ENCODE measurements around the gene RPL10.
"Not testable (repeated sequence)": the region's sequence is repeated elsewhere in the genome, so short reads cannot be mapped to it uniquely, and the experiment has no call there.

Gene RPL10

DNA sequence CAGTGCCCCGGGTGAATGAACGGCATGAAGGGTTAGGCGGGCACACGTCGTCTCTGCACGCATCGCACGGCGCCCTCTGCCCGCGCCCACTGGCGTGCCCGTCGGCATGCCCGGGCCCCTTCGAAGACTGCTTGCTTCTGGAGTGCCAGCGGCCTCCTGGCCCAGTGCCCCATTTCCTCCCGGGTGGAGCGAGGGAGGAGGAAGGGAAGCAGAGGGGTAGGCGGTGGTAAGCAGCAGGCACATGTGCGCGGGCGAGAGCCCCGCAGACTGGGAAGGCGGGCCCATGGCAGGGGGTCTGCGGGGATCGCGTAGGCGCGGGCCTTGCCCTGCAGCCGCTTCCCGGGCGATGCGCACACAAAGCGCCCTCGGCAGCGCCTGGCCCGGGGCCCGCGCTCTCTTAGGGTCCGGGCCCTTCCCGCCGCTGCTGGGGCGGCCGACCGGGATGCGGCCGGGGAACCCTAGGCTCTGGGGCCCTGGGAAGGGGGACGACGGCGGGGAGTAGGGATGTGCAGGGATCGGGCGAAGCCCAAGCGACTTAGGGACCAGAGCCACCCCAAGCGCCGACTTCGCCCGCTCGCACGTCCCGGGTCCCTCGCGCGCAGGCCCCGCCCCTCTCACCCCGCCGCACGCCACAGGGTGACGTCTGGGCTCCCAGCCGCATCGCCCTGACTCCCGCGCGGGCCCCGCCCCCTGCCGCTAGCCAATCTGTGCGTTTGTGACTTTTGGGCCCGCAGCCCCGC lies 19.9 kb upstream of the RPL10 start:
- DNase-seq: peak; percentile 21

DNA sequence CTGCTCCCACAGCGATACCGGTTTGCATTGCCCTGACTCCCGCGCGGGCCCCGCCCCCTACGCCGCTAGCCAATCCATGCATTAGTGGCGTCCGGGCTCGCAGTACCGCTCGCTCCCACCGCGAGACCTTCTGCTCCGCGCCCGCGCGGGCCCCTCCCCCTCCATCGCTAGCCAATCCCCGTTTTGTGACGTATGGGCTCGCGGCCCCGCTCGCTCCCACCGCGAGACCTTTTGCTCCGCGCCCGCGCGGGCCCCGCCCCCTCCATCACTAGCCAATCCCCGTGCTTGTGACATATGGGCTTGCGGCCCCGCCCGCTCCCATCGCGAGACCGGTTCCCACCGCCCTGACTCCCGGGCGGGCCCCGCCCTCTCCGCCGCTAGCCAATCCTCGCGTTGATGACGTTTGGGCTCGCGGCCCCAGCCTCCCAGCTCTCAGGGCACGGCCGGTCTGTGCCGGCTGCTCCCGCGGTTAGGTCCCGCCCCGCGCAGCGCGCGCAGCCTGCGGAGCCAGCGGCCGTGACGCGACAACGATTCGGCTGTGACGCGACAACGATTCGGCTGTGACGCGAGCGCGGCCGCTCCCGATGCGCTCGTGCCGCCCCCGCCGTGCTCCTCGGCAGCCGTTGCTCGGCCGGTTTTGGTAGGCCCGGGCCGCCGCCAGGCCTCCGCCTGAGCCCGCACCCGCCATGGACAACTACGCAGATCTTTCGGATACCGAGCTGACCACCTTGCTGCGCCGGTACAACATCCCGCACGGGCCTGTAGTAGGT lies 19.2 kb upstream of the RPL10 start, which contains the start of gene EMD:
Gene EMD, plus strand, starts transcription at position 497 of the 770 bp plus-strand sequence. Its CDS starts 190 bp downstream, at position 687.
- DNase-seq: peak; percentile 97

DNA sequence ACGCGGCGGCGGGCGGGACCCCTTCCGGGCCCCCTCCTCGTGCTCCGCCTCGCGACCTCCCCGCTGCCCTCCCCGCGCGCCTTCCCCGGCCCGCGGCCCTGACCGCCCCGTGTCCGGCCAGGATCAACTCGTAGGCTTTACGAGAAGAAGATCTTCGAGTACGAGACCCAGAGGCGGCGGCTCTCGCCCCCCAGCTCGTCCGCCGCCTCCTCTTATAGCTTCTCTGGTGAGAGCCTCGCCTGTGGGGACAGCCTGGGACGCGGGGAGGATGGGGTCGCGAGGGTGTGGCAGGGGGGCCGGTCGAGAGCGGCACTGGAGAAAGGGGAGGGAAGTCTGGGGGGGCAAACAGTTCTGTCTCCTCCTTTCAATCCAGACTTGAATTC lies 18.6 kb upstream of the RPL10 start:
- DNase-seq: no peak

DNA sequence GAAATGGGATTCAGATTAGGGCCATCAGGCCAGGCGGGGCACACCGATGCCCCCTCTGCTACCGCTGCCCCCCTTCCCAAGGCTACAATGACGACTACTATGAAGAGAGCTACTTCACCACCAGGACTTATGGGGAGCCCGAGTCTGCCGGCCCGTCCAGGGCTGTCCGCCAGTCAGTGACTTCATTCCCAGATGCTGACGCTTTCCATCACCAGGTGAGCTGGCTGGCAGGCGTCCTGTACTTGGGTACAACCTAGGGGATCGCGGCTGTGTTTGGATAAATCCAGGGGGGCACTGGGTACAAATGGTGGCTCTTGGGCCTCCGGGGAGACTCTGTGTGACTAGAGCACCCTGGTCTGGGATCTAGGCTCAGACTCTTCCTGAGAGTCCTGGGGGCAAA lies 18.0 kb upstream of the RPL10 start:
- no peak for DNase-seq

DNA sequence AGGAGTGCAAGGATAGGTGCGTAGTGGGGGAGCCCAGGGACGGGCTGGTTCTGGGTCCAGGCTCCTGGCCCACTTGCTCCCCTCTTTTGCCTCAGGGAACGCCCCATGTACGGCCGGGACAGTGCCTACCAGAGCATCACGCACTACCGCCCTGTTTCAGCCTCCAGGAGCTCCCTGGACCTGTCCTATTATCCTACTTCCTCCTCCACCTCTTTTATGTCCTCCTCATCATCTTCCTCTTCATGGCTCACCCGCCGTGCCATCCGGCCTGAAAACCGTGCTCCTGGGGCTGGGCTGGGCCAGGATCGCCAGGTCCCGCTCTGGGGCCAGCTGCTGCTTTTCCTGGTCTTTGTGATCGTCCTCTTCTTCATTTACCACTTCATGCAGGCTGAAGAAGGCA lies 17.4 kb upstream of the RPL10 start:
- DNase-seq: no peak

DNA sequence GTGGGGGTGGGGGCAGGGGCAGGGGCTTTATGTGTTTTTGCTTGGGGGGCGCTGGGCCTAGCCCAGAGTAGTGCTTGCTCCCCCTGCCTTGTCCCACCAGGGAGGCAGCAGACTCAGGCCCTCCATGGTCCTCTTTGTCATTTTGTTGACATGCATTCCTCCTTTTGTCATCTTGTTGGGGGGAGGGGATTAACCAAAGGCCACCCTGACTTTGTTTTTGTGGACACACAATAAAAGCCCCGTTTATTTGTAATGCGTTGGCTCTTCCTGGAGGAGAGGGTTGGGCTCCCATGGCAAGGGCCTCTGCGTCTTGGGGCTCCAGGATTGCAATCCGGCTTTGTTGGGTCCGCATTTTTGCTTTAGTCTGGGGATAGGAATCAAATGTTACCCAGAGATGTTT lies 16.9 kb upstream of the RPL10 start:
- DNase-seq: no peak

DNA sequence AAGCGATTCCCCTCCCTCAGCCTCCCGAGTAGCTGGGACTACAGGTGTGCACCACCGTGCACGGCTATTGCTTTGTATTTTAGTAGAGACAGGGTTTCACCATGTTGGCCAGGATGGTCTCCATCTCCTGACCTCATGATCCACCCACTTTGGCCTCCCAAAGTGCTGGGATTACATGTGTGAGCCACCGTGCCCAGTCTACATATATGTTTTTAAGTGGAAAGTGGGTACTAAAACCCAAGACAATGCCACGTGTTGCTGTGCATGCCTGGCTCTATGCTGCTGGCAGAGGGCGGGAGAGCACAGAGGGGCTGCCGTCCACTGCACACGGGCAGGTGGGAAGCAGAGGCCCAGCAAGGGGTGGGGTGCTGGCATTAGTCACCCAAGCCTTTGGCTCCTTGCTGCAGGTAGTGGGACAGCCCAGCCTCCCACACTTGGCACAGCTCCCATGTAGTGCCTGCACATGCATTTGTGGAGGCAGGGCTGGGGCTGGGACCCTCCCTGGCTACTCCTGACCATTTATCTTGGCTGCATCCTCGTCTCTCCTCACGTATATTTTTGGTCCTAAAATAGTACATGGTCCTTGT lies 15.6 kb upstream of the RPL10 start:
- no peak for DNase-seq

DNA sequence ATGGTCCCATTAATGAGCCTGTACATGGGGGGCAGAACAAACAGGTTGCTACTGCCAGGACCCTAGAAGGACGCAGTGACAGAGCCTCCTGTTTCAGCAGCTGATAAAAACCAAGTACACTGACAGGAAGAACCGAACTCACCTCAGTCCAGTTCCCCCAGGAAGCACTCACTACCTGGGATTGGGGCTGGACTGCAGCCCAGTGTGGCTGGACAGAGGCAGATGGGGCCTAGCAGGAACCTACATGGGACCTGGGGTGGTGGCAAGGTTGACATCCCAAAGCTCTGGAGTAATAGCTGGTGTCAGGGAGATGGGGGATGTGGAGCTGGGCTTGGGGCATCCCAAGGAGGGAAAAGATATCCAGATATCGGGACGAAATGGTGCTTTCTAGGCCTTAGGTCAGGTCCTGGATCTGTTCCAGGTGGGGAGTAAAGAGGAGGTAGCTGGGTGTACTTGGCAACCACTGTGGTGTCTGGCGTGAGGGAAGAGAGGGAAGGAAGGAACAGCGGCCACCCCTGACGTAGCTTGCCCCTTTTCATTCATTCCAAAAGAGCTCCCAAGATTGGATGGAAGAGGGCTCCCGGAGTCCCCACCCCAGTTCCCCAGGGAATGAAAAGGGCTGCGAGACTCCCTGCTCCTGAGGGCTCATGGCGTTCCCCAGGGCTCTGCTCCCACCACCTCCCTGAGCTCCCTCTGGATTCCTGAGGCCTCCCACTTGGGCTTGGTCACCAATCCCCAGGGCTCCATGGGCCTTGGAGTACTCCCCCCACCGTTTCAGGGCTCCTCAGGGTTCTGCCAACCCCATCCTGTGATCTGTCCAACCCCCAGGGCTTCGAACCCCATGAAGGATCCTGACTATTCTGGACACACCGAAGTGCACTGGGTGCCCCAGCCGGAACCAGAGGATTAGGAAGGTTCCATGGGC lies 14.6 kb upstream of the RPL10 start:
- no peak for DNase-seq

DNA sequence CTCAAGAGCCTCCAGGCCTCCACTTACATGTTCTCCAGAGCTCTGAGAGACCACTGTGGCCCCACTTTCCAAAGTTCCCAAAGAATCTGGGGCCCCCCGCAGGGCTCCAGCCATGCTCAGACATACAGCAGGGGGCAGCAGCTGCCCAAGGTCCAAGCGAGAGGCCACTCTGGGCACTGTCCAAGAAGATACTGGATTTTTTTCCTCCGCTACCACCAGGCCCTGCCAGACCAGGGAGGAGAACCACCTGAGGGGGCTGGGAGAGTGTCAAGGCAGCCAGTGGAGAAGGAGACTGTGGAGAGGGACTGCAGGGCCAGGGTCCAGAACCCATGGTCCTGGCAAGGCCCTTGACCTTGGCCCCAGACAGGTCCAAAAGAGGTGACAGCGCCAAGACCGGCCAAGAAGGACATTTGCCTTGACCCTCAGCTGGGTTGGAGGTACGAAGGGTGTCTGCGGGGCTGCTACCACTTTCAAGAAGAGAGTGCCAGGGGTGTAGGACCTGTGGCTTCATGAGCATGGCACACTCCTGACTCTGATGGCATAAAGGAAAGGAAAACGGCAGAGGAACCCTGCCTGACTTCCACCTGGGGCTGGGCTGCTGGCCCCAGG lies 13.8 kb upstream of the RPL10 start:
- DNase-seq: no peak

DNA sequence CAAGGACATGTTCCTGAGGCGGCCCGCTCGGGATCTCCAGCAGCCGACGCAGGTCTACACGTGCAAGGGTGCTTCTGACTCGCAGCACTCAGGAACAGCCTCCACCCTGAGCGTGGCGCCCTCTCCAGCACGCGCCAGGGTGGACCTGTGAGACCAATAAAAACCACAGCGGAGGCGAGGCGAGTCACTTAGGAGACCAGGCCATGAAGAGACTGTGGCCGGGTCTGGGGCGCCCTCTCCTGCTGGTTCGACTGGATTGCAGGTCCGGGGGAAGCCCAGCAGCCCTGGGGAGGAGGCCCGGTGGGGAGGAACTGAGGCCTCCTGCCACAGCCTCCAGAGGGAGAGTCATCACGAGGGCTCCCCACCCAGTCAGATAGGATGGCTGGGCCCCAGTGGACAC lies 10.1 kb upstream of the RPL10 start:
- DNase-seq: not testable (repeated sequence)

DNA sequence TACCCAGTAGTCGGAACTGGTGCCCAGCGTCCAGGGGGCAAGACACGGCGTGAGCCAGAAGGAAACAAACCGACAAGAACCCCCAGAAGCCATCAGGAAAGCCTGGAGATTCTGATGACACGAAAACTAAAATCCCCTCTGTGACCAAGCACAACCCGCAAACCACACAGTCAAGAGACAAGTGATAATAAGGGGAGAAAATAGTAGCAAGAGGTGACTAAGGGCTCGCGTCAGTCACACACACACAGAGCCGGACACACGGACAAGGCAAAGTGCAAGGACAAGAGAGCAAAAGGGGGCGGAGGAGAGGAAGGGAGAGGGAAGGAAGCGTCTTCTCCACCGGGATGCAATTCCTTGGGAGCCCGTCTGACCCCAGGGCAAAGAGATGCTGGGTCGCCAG lies 9.5 kb upstream of the RPL10 start:
- DNase-seq: not testable (repeated sequence)

DNA sequence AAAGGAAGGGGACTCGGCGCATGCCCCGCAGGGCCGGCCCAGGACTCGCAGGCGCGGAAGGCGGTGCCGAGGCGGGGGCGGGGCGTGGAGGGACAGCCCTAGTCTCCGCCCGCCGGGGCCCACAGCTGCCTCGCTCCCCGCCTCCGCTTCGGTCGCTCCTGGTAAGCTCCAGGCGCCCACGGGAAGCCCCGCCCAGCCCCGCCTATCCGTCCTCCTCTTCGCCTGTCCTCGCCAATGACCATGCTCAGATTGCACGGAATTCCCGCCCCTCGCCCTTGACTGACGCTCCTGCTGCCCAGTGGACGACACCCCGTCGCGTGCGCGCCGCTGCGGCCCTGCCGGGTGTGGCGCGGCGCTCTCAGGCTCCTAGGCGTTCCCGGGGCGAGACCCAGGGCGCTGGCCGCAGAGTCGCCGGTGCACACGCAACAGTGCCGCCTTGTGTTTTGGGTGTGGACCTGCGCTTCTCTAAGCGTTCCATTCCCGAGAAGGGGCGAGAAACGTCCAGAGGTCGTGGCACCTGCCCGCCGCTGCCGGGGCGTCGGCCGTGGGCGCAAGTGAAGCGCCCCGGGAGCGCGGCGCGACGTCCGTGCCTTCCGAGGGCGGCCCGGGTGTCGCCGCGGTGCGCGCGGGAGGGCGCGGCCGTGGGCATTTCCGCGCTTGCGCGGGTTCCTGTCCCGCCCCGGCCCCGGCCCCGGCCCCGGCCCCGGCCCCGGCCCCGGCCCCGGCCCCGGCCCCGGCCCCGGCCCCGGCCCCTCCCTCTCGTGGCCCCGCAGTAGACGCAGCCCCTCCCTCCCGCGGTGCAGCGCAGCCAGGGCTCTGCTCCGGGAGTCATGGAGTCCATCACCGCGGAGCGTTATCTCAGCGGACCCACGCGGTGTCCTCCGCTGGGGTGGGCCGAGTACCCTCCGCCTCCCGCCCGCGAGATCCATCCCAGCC lies 8.1 kb upstream of the RPL10 start:
- not testable (repeated sequence) for DNase-seq

DNA sequence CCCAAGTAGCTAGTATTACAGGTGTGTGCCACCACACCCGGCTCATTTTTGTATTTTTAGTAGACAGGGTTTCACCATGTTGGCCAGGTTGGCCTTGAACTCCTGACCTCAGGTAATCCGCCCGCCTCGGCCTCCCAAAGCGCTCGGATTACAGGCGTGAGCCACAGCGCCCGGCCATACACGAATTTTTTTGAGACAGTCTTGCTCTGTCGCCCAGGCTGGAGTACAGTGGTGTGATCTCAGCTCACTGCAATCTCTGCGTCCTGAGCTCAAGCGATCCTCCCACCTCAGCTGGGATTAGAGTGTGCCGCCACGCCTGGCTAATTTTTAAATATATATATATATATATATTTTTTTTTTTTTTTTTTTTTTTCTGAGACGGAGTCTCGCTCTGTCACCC lies 1.8 kb upstream of the RPL10 start:
- not testable (repeated sequence) for DNase-seq

DNA sequence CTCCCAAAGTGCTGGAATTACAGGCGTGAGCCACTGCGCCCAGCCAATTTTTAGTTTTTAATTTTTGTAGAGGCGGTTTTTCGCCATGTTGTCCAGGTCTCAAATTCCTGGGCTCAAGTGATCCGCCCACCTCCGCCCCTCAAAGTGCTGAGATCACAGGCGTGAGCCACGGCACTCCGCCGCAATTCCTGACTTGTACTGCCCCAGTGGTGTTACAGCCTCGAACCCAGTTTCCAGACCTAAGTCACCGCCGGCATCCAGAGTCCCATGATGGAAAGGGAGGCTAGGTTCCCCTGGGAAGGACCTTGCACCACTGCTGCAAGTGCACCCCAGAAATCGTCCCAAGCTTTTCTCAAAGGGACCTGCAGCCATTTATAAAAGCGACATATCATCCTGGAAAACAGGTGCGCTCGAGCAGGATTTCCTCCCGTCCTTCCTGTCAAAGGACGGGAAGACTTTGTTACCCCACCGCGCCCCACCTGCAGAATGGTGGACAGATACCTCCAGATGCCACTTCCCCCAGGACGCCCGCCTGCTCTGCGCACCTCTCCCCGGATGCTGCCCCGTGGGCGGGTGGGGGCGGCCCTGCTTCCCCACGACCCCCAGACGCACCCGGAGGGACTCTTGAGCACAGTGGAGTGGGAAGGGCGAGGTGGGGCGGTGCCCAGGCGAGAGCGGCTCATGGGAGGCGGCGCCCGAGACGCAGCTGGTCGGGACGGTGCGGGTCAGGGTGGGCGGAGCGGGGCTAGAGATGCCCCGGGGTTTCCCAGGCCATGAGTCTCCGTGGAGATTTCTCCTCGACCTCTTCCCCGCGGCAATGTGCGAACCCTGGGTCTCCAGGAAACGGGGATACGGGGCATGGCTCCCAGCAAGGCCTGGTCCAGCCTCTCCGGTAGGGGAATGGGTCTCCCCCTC lies 947 bp upstream of the RPL10 start:
- peak; percentile 77 for DNase-seq

DNA sequence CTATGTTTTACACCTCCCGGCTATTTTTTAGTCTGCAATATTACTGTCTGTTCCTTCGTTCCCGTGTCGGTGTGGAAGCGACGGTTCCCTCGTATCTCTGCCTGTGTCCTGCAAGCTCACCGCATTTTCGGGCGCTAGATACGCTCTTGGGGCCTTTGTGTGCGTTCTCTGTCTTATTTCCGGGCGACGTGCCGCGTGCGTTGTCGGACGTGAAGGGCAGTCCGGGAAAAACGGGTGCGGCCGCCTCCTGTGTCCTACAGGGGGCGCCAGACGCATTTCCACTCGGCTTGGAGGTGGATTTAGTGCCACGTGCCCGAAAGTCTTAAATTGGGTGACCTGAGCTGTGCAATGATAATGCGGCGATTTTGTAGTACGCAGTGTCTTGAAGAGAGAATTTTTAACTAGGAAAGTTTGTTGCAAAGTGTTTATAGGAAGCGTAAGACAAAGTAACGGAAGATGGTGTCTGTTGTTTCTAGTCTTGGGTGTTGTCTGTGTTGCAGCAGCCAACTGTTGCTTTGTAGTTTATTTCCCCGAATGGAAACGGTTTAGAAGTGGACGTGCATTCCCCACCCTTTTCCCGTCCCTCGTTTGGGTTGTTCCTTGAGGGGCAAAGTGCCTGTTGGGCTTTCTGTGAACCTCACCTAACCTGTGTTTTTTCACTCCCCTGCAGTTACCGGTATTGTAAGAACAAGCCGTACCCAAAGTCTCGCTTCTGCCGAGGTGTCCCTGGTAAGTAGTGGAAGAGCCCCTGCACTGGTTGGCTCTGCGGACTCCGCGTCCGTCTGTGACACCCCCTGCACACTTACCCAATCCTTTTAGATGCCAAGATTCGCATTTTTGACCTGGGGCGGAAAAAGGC lies 720 bp downstream of the RPL10 start:
- peak; percentile 86 for DNase-seq

DNA sequence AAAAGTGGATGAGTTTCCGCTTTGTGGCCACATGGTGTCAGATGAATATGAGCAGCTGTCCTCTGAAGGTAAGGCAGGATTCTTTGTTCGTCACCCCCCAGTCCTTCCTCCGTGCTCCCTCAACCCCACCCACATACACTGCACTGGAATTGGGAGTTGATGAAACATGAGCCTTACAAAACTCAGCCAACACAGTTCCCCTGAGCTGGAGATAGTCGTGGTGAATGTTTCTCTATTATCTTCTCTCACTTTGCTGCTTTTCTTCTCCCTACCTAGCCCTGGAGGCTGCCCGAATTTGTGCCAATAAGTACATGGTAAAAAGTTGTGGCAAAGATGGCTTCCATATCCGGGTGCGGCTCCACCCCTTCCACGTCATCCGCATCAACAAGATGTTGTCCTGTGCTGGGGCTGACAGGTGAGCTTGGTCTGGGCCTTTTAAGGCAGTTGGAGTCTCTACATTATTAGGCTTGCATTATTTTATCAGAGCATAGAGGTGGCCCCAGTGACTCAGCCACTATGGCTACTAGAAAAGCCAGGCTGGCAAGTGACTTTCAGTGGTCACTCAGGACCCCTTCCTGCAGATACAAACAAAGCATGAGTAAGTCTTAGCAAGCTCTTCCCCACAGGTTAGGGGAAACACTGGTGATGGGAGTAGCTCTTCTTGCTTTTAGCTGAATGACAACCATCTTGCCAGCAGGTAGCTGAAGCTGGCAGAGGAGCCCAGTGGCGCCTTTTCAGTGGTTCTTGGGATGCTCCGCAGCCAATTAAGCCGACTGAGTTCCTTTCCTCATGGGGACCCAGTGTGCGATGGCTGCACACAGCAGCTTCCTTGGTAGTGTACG lies 1.6 kb downstream of the RPL10 start:
- no peak for DNase-seq

DNA sequence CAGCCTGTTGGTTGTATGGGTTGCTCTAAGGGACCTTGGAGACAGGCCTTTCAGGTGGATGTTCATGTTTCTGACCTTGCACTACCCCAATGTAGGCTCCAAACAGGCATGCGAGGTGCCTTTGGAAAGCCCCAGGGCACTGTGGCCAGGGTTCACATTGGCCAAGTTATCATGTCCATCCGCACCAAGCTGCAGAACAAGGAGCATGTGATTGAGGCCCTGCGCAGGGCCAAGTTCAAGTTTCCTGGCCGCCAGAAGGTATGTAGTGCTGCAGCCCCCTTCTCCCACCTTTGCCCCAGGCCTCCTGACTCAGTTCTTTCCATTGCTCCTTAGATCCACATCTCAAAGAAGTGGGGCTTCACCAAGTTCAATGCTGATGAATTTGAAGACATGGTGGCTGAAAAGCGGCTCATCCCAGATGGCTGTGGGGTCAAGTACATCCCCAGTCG lies 2.2 kb downstream of the RPL10 start:
- not testable (repeated sequence) for DNase-seq
